Activated CD4-positive, alpha-beta T cell treated with anti-CD3 and anti-CD28 coated beads for 36 hours (primary cell): ENCODE data around the gene PHF12. TPM values are rescaled to one million over a fixed set of nuclear protein-coding genes. Genes with fewer than 3 reads are reported as not detected.
A peak's percentile ranks its signal among the peaks of the same experiment; 100 is the strongest.

Source experiments
- ATAC-seq: fragments of 200-7000 bp; cut with Tn5 transposase; one replicate; pipeline ENCODE4 v1.10.0; 2021; ENCODE audit warnings: mild to moderate bottlenecking, moderate library complexity
- CTCF ChIA-PET: fragments of 350-600 bp; sonication (Branson Sonifier 250); formaldehyde crosslinking; loops from one replicate; lab custom pipeline; 2021; ENCODE audit warnings: antibody characterized with exemption; lab: Charles Lee
- POLR2A ChIA-PET: fragments of 350-600 bp; sonication (Branson Sonifier 250); formaldehyde crosslinking; loops from one replicate; lab custom pipeline; 2021; ENCODE audit warnings: antibody characterized with exemption, inconsistent platforms; lab: Charles Lee
- DNase-seq: peaks from one replicate; pipeline ENCODE4 v3.0.0-alpha.2; 2020
- H3K27ac Mint-ChIP-seq: one replicate; pipeline ENCODE4 v1.8.0; 2021; ENCODE audit warnings: mixed read lengths
- H3K27me3 Mint-ChIP-seq: one replicate; pipeline ENCODE4 v1.8.0; 2021; ENCODE audit warnings: mixed read lengths
- H3K36me3 Mint-ChIP-seq: one replicate; pipeline ENCODE4 v1.8.0; 2021; ENCODE audit warnings: low read depth, mixed read lengths
- H3K4me1 Mint-ChIP-seq: one replicate; pipeline ENCODE4 v1.8.0; 2021; ENCODE audit warnings: mixed read lengths
- H3K4me3 Mint-ChIP-seq: one replicate; pipeline ENCODE4 v1.8.0; 2021; ENCODE audit warnings: mild to moderate bottlenecking, moderate library complexity, mixed read lengths
- H3K9me3 Mint-ChIP-seq: one replicate; pipeline ENCODE4 v1.8.0; 2021; ENCODE audit warnings: low read depth, mixed read lengths
- intact Hi-C, 2 experiments: fragments of 100-400 bp; cut with DNase I in 1 of 2; cut with micrococcal nuclease in 1 of 2; formaldehyde crosslinking; loops; one replicate each; pipeline versions ENCODE4 v1.14.2 to v1.15.1; 2022 to 2024; cut with DNase I, micrococcal nuclease
- total RNA-seq, 2 experiments: library from RNA; stranded (reverse); gene quantifications; one replicate each; pipeline ENCODE4 v1.2.3, GENCODE V29; 2021

Gene PHF12
- total RNA-seq, 2 experiments from 2014 or later = 48.6 to 52.3 TPM

- intact Hi-C loops = loop anchor here (2.0 to 5.0 kb wide), 8 partner anchors 96 to 664 kb away; partner anchors contain the start of genes TRAF4 (in 2 of the 2), BLTP2 (in 1 of the 2), ERAL1 (in 1 of the 2) and IFT20 (in 1 of the 2)
- CTCF ChIA-PET = interaction anchor here (0.6 to 5.9 kb wide), 46 partner anchors 10 to 663 kb away, joined by 3 to 94 read pairs (median 4); partner anchors contain the start of genes FLOT2, NEK8, RPL23A and TLCD1
- Mint-ChIP-seq H3K27ac (peak overlapping the region; percentile 10), H3K9me3 (no peaks in the 10 kb centered on the region), H3K4me3 (no peak overlapping the region), H3K4me1 (peaks cover 2% of the 10 kb centered on the region), H3K27me3 (no peaks in the 10 kb centered on the region), H3K36me3 (peaks cover 10% of the 10 kb centered on the region)
- POLR2A ChIA-PET = interaction anchor here (0.5 to 0.7 kb wide), 2 partner anchors 91 to 209 kb away, joined by 3 read pairs; no protein-coding TSS in a partner anchor
- DNase-seq (peak; percentile 68), ATAC-seq (no peak)
Observed at GRCh38 chr17:28953444-28954118, 2.3 kb upstream of the PHF12 start.

- DNase-seq (peak; percentile 96), ATAC-seq (peak; percentile 77)
- ChIA-PET POLR2A (interaction anchor here (0.5 to 1.6 kb wide), 9 partner anchors 25 to 381 kb away, joined by 3 to 19 read pairs (median 4); partner anchors contain the start of genes NEK8, PIGS, RPL23A and SDF2), CTCF (interaction anchor here (0.5 to 5.9 kb wide), 39 partner anchors 9 to 665 kb away, joined by 3 to 94 read pairs (median 4); partner anchors contain the start of genes NEK8, RPL23A, SDF2 and SUPT6H)
- Mint-ChIP-seq H3K4me3 (no peak overlapping the region), H3K27ac (no peak overlapping the region), H3K36me3 (peaks cover 22% of the 10 kb centered on the region), H3K4me1 (peaks cover 15% of the 10 kb centered on the region), H3K27me3 (no peaks in the 10 kb centered on the region), H3K9me3 (no peaks in the 10 kb centered on the region)
- intact Hi-C loops = loop anchor here (1.0 to 5.0 kb wide), 22 partner anchors 49 to 665 kb away; partner anchors contain the start of genes BLTP2 (in 2 of the 2), DHRS13 (in 2 of the 2), FAM222B (in 2 of the 2) and NEK8 (in 2 of the 2)
Observed at GRCh38 chr17:28951991-28952975, 965 bp upstream of the PHF12 start.

GRCh38 chr17:28950752-28951427, 428 bp downstream of the PHF12 start:
- Mint-ChIP-seq H3K4me1 (peaks cover 29% of the 10 kb centered on the region), H3K9me3 (no peaks in the 10 kb centered on the region), H3K27ac (peak overlapping the region; percentile 93), H3K36me3 (peaks cover 34% of the 10 kb centered on the region), H3K4me3 (no peak overlapping the region), H3K27me3 (no peaks in the 10 kb centered on the region)
- intact Hi-C loops = loop anchor here (1.0 to 5.0 kb wide), 11 partner anchors 94 to 666 kb away; partner anchors contain the start of genes BLTP2 (in 2 of the 2), SUPT6H (in 2 of the 2), TRAF4 (in 2 of the 2) and ERAL1 (in 1 of the 2)
- DNase-seq (no peak), ATAC-seq (no peak)
- ChIA-PET CTCF (interaction anchor here (0.5 to 5.9 kb wide), 19 partner anchors 7 to 475 kb away, joined by 3 to 94 read pairs (median 3); partner anchors contain the start of genes FLOT2, NEK8, RPL23A and TLCD1), POLR2A (interaction anchor here (0.6 to 2.4 kb wide), 12 partner anchors 24 to 380 kb away, joined by 3 to 19 read pairs (median 4); partner anchors contain the start of genes NEK8, PIGS, RPL23A and SDF2)

GRCh38 chr17:28950017-28950751, 1.1 kb downstream of the PHF12 start:
- ChIA-PET CTCF (interaction anchor here (0.5 to 5.9 kb wide), 20 partner anchors 13 to 642 kb away, joined by 3 to 94 read pairs (median 3); partner anchors contain the start of genes FLOT2, NEK8 and TLCD1), POLR2A (interaction anchor here (1.0 to 2.4 kb wide), 7 partner anchors 24 to 341 kb away, joined by 3 to 19 read pairs (median 4); partner anchors contain the start of genes FLOT2, NEK8, PROCA1 and RPL23A)
- no peak overlapping the region for H3K4me3 Mint-ChIP-seq
- DNase-seq = peak; percentile 78
- H3K36me3 Mint-ChIP-seq = peaks cover 39% of the 10 kb centered on the region
- no peaks in the 10 kb centered on the region for H3K9me3 Mint-ChIP-seq
- no peaks in the 10 kb centered on the region for H3K27me3 Mint-ChIP-seq
- H3K4me1 Mint-ChIP-seq = peaks cover 36% of the 10 kb centered on the region
- no peak for ATAC-seq
- intact Hi-C loops = loop anchor here (2.0 to 5.0 kb wide), 9 partner anchors 93 to 667 kb away; partner anchors contain the start of genes TRAF4 (in 2 of the 2), BLTP2 (in 1 of the 2), ERAL1 (in 1 of the 2) and FAM222B (in 1 of the 2)
- peak overlapping the region; percentile 93 for H3K27ac Mint-ChIP-seq

- ATAC-seq (peak; percentile 3), DNase-seq (peak; percentile 82)
- H3K36me3 Mint-ChIP-seq = peaks cover 45% of the 10 kb centered on the region
- ChIA-PET POLR2A (interaction anchor here (0.5 to 2.4 kb wide), 8 partner anchors 24 to 342 kb away, joined by 3 to 19 read pairs (median 4); partner anchors contain the start of genes FLOT2, NEK8, PROCA1 and RPL23A), CTCF (interaction anchor here (0.6 to 5.9 kb wide), 24 partner anchors 12 to 643 kb away, joined by 3 to 94 read pairs (median 4); partner anchors contain the start of genes FAM222B, FLOT2, NEK8 and TLCD1)
- no peaks in the 10 kb centered on the region for H3K9me3 Mint-ChIP-seq
- H3K4me1 Mint-ChIP-seq = peaks cover 44% of the 10 kb centered on the region
- no peak overlapping the region for H3K4me3 Mint-ChIP-seq
- H3K27ac Mint-ChIP-seq = peak overlapping the region; percentile 93
- H3K27me3 Mint-ChIP-seq = no peaks in the 10 kb centered on the region
- intact Hi-C loops = loop anchor here (2.0 to 5.0 kb wide), 11 partner anchors 23 to 1657 kb away; partner anchors contain the start of genes TRAF4 (in 2 of the 2), BLTP2 (in 1 of the 2), ERAL1 (in 1 of the 2) and FAM222B (in 1 of the 2)
Observed at GRCh38 chr17:28949185-28950016, 1.9 kb downstream of the PHF12 start.

GRCh38 chr17:28948873-28949184, 2.5 kb downstream of the PHF12 start:
- Mint-ChIP-seq H3K36me3 (peaks cover 49% of the 10 kb centered on the region), H3K27ac (peak overlapping the region; percentile 92), H3K4me1 (peaks cover 49% of the 10 kb centered on the region), H3K9me3 (no peaks in the 10 kb centered on the region), H3K4me3 (no peak overlapping the region), H3K27me3 (no peaks in the 10 kb centered on the region)
- no peak for DNase-seq
- ATAC-seq = no peak
- ChIA-PET CTCF (interaction anchor here (0.7 to 5.9 kb wide), 16 partner anchors 17 to 302 kb away, joined by 3 to 94 read pairs (median 5); partner anchors contain the start of genes FAM222B, NEK8 and TLCD1), POLR2A (interaction anchor here (0.5 to 2.4 kb wide), 5 partner anchors 23 to 229 kb away, joined by 3 to 19 read pairs (median 5); partner anchors contain the start of genes FLOT2, NEK8, RPL23A and TLCD1)
- intact Hi-C loops = loop anchor here (2.0 to 5.0 kb wide), 2 partner anchors 22 to 1657 kb away; partner anchors contain the start of gene WSB1 (in 1 of the 2)

GRCh38 chr17:28948342-28948741, 3.0 kb downstream of the PHF12 start:
- DNase-seq (no peak), ATAC-seq (no peak)
- Mint-ChIP-seq H3K36me3 (peaks cover 54% of the 10 kb centered on the region), H3K4me3 (no peak overlapping the region), H3K27ac (peak overlapping the region; percentile 92), H3K9me3 (no peaks in the 10 kb centered on the region), H3K4me1 (peaks cover 54% of the 10 kb centered on the region), H3K27me3 (no peaks in the 10 kb centered on the region)
- intact Hi-C loops = loop anchor here (2.0 to 5.0 kb wide), 2 partner anchors 22 to 1656 kb away; partner anchors contain the start of gene WSB1 (in 1 of the 2)
- ChIA-PET POLR2A (interaction anchor here (2.4 kb wide), 1 partner anchor 228 kb away, joined by 13 read pairs; the partner anchor contains the start of gene RPL23A), CTCF (interaction anchor here (1.0 to 4.2 kb wide), 12 partner anchors 22 to 228 kb away, joined by 3 to 26 read pairs (median 4); partner anchors contain the start of genes FAM222B, RPL23A and TLCD1)

GRCh38 chr17:28947639-28948038, 3.7 kb downstream of the PHF12 start:
- H3K27me3 Mint-ChIP-seq = no peaks in the 10 kb centered on the region
- H3K36me3 Mint-ChIP-seq = peaks cover 60% of the 10 kb centered on the region
- H3K4me1 Mint-ChIP-seq = peaks cover 60% of the 10 kb centered on the region
- no peak for ATAC-seq
- peak overlapping the region; percentile 92 for H3K27ac Mint-ChIP-seq
- ChIA-PET POLR2A (no interaction called here), CTCF (interaction anchor here (1.0 to 4.2 kb wide), 10 partner anchors 10 to 228 kb away, joined by 3 to 26 read pairs (median 4); partner anchors contain the start of genes RPL23A and TLCD1)
- intact Hi-C loops = loop anchor here (2.0 to 5.0 kb wide), 2 partner anchors 21 to 1655 kb away; partner anchors contain the start of gene WSB1 (in 1 of the 2)
- no peaks in the 10 kb centered on the region for H3K9me3 Mint-ChIP-seq
- DNase-seq = no peak
- H3K4me3 Mint-ChIP-seq = no peak overlapping the region
